DND-41 (cell line): ENCODE results near the gene MORN1.

ENCODE experiments used
- CTCF ChIP-seq: IDR thresholded peaks from 2 replicates; pipeline ENCODE4 v1.5.1; 2012; ENCODE audit warnings: borderline replicate concordance, low read length, moderate library complexity, mild to moderate bottlenecking; ENCODE audit not compliant: poor library complexity, severe bottlenecking; ENCODE audit errors: extremely low read depth
- EZH2 ChIP-seq: IDR thresholded peaks from 3 replicates; pipeline ENCODE4 v1.6.1; 2012; ENCODE audit warnings: borderline replicate concordance, low read depth, mild to moderate bottlenecking, moderate library complexity, low read length, inconsistent platforms; ENCODE audit not compliant: severe bottlenecking

- TF ChIP-seq CTCF (no peak), EZH2 (no peak)
These were observed 31.2 kb upstream of the MORN1 start for GRCh38 chr1:2422523-2422922.
